ENCODE data around the gene NFAT5. TPM values are rescaled to one million over a fixed set of nuclear protein-coding genes. Genes with fewer than 3 reads are reported as not detected.
A peak's percentile ranks its signal among the peaks of the same experiment; 100 is the strongest.

NFAT5 gene
- total and polyA plus RNA-seq, 4 donors, result 5.2 to 111 (median 22.5) TPM

GRCh38 chr16:69561901-69562300 is 3.9 kb upstream of the NFAT5 start:
- Histone ChIP-seq H3K9ac (ENCODE audit: insufficient read depth in 1 of 2, low read length in 2 of 2) (no peak overlapping the region), H3K36me3 (ENCODE audit: control insufficient read depth in 4 of 4, insufficient read depth in 4 of 4, low read length in 4 of 4) (peaks cover 0 to 1% (median 0%) of the 10 kb centered on the region in 4 donors), H3K4me3 (no peak overlapping the region), H3K27me3 (ENCODE audit: control insufficient read depth in 3 of 3, insufficient read depth in 3 of 3, low read length in 2 of 3) (no peaks in the 10 kb centered on the region), H3K4me1 (ENCODE audit: control insufficient read depth in 5 of 5, insufficient read depth in 5 of 5, low read length in 5 of 5) (peaks cover 0 to 10% (median 6%) of the 10 kb centered on the region in 5 donors), H3K27ac (ENCODE audit: low read depth in 1 of 2, low read length in 1 of 2) (no peak overlapping the region), H3K9me3 (ENCODE audit: control insufficient read depth in 4 of 4, insufficient read depth in 3 of 4, low read length in 3 of 4) (no peaks in the 10 kb centered on the region)
- TF ChIP-seq CTCF (IDR thresholded peaks at IDR 0.05; ENCODE audit: control extremely low read depth, extremely low read depth), result no peak
- ATAC-seq (ENCODE audit: insufficient read depth, low FRiP score) (no peak), DNase-seq (peak in 2 of 3 donors; percentile 24 to 31)

DNA sequence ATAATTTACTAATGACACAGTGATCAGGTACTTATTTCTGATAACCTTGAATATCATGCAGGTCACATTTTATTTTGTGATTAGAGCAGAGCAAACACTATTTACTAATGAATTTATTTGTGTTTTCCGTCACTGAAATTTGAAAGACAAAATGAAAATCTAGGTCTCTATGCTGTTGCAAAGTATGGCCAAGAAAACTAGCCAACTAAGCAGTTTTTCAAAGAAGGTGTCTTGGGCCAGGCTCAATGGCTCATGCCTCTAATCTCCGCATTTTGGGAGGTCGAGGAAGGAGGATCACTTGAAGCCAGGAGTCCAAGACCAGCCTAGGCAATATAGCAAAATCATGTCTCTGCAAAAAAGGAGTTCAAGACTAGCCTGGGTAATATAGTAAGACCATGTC is 3.0 kb upstream of the NFAT5 start:
- no peak for ATAC-seq (ENCODE audit: insufficient read depth, low FRiP score)
- DNase-seq, result no peak
- TF ChIP-seq CTCF (IDR thresholded peaks at IDR 0.05; ENCODE audit: control extremely low read depth, extremely low read depth), result no peak
- 97 to 100% methylated on average over 3 of the region's 3 CpGs for WGBS, 2 donors
- no peak overlapping the region for H3K27ac ChIP-seq (ENCODE audit: low read depth in 1 of 2, low read length in 1 of 2)
- no peaks in the 10 kb centered on the region for H3K9me3 ChIP-seq (ENCODE audit: control insufficient read depth in 4 of 4, insufficient read depth in 3 of 4, low read length in 3 of 4)
- H3K4me1 ChIP-seq (ENCODE audit: control insufficient read depth in 5 of 5, insufficient read depth in 5 of 5, low read length in 5 of 5), result peaks cover 0 to 16% (median 7%) of the 10 kb centered on the region in 5 donors
- no peak overlapping the region for H3K4me3 ChIP-seq
- H3K9ac ChIP-seq (ENCODE audit: insufficient read depth in 1 of 2, low read length in 2 of 2), result no peak overlapping the region
- no peaks in the 10 kb centered on the region for H3K27me3 ChIP-seq (ENCODE audit: control insufficient read depth in 3 of 3, insufficient read depth in 3 of 3, low read length in 2 of 3)
- peaks cover 0 to 1% (median 0%) of the 10 kb centered on the region in 4 donors for H3K36me3 ChIP-seq (ENCODE audit: control insufficient read depth in 4 of 4, insufficient read depth in 4 of 4, low read length in 4 of 4)

GRCh38 chr16:69563605-69564580 is 1.9 kb upstream of the NFAT5 start:
- no peak for ATAC-seq (ENCODE audit: insufficient read depth, low FRiP score)
- WGBS, 2 donors, result 41 to 48% methylated on average over 13 of the region's 13 CpGs
- Histone ChIP-seq H3K27ac (ENCODE audit: low read depth in 1 of 2, low read length in 1 of 2) (peak overlapping the region in 1 of 2 donors; percentile 35), H3K4me3 (no peak overlapping the region), H3K9ac (ENCODE audit: insufficient read depth in 1 of 2, low read length in 2 of 2) (peak overlapping the region in 1 of 2 donors; percentile 14), H3K36me3 (ENCODE audit: control insufficient read depth in 4 of 4, insufficient read depth in 4 of 4, low read length in 4 of 4) (peaks cover 0 to 2% (median under 1%) of the 10 kb centered on the region in 4 donors), H3K9me3 (ENCODE audit: control insufficient read depth in 4 of 4, insufficient read depth in 3 of 4, low read length in 3 of 4) (no peaks in the 10 kb centered on the region), H3K27me3 (ENCODE audit: control insufficient read depth in 3 of 3, insufficient read depth in 3 of 3, low read length in 2 of 3) (no peaks in the 10 kb centered on the region), H3K4me1 (ENCODE audit: control insufficient read depth in 5 of 5, insufficient read depth in 5 of 5, low read length in 5 of 5) (peaks cover 3 to 25% (median 8%) of the 10 kb centered on the region in 5 donors)
- no peak for TF ChIP-seq CTCF (IDR thresholded peaks at IDR 0.05; ENCODE audit: control extremely low read depth, extremely low read depth)
- DNase-seq, result peak in 2 of 3 donors; percentile 20 to 29

All from lung (tissue), 12 donors.